Measurements from ENCODE around the gene CFD.

DNA sequence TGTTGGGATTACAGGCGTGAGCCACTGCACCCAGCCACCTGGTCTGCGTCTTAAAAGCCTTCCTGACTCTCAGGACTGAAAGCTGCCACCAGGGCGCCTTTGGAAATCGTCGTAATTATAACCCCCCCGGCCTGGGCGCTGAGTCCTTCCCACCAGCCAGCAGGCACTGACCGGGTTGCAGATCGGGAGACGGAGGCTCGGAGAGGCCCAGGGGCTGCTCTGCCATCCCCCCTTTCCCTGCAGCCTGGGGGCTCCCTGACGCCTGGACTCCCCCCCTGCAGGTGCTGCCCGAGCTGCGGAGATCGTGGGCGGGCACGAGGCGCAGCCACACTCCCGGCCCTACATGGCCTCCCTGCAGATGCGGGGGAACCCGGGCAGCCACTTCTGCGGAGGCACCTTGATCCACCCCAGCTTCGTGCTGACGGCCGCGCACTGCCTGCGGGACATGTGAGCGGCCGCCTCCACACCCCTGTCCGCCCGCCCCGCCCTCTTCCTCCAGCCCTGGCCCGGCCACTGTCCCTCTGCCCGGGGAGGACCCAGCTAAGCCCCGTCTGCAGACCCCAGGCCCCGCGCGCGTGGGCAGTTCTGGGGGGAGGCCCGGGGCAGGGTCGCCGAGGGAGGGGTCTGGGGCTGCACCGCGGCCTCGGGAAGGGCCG, 16.2 kb upstream of the CFD start:
- TF ChIP-seq BRCA1 (IDR thresholded peaks at IDR 0.05; ENCODE audit: low read depth, low read length) (no peak), YY1 (IDR thresholded peaks at IDR 0.05; ENCODE audit: low read depth, low read length) (no peak), KAT2A (conservative IDR thresholded peaks at IDR 0.05; ENCODE audit: control insufficient read depth, low read depth, low read length) (no peak), EZH2 (IDR thresholded peaks at IDR 0.05; ENCODE audit: borderline replicate concordance, control insufficient read depth, low read depth, low read length) (no peak), SPI1 (IDR thresholded peaks at IDR 0.05; ENCODE audit: borderline replicate concordance, insufficient read depth, low read depth, low read length) (no peak), CEBPB (IDR thresholded peaks at IDR 0.05; ENCODE audit: borderline replicate concordance in 1 of 2, low read depth in 2 of 2, low read length in 2 of 2) (no peak), POLR2A (IDR thresholded peaks at IDR 0.05; ENCODE audit: low read depth, low read length) (no peak), KDM1A (IDR thresholded peaks at IDR 0.05; ENCODE audit: borderline replicate concordance) (no peak), CHD4 (IDR thresholded peaks at IDR 0.05) (no peak), POLR2AphosphoS5 (IDR thresholded peaks at IDR 0.05; ENCODE audit: low read length) (no peak)
- TF ChIP-seq, protein P1, sequence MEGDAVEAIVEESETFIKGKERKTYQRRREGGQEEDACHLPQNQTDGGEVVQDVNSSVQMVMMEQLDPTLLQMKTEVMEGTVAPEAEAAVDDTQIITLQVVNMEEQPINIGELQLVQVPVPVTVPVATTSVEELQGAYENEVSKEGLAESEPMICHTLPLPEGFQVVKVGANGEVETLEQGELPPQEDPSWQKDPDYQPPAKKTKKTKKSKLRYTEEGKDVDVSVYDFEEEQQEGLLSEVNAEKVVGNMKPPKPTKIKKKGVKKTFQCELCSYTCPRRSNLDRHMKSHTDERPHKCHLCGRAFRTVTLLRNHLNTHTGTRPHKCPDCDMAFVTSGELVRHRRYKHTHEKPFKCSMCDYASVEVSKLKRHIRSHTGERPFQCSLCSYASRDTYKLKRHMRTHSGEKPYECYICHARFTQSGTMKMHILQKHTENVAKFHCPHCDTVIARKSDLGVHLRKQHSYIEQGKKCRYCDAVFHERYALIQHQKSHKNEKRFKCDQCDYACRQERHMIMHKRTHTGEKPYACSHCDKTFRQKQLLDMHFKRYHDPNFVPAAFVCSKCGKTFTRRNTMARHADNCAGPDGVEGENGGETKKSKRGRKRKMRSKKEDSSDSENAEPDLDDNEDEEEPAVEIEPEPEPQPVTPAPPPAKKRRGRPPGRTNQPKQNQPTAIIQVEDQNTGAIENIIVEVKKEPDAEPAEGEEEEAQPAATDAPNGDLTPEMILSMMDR (IDR thresholded peaks at IDR 0.05 in 2 of 3, conservative IDR thresholded peaks at IDR 0.05 in 1 of 3; ENCODE audit: control insufficient read depth in 2 of 3, extremely low read depth in 1 of 3, insufficient read depth in 1 of 3, low read depth in 3 of 3, low read length in 3 of 3), result no peak
- TF ChIP-seq, protein P2, sequence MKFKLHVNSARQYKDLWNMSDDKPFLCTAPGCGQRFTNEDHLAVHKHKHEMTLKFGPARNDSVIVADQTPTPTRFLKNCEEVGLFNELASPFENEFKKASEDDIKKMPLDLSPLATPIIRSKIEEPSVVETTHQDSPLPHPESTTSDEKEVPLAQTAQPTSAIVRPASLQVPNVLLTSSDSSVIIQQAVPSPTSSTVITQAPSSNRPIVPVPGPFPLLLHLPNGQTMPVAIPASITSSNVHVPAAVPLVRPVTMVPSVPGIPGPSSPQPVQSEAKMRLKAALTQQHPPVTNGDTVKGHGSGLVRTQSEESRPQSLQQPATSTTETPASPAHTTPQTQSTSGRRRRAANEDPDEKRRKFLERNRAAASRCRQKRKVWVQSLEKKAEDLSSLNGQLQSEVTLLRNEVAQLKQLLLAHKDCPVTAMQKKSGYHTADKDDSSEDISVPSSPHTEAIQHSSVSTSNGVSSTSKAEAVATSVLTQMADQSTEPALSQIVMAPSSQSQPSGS (IDR thresholded peaks at IDR 0.05; ENCODE audit: low read length), result no peak
- TF ChIP-seq, protein P3, sequence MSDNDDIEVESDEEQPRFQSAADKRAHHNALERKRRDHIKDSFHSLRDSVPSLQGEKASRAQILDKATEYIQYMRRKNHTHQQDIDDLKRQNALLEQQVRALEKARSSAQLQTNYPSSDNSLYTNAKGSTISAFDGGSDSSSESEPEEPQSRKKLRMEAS (IDR thresholded peaks at IDR 0.05; ENCODE audit: low read depth, low read length), result no peak
